Subcutaneous adipose tissue (tissue), 4 donors: ENCODE data around the gene CYTL1. TPM values are rescaled to one million over a fixed set of nuclear protein-coding genes. Genes with fewer than 3 reads are reported as not detected.

Experiments used
- total RNA-seq, 4 donors: library from RNA; depleted of rRNA; stranded (reverse); fragments of >200 nt; gene quantifications; one replicate each; pipeline ENCODE4 v1.1.0, GENCODE V29; 2016
- TF ChIP-seq, protein P1 (sequence below): fragments of 450-650 bp; IDR thresholded peaks from one replicate; pipeline ENCODE4 v1.5.1; 2016; ENCODE audit warnings: low read depth, mild to moderate bottlenecking, control low read depth, antibody characterized with exemption, moderate library complexity

Gene CYTL1
- total RNA-seq, 4 donors from 2014 or later = 0.98 to 2.4 (median 1.2) TPM; not detected in 1

DNA sequence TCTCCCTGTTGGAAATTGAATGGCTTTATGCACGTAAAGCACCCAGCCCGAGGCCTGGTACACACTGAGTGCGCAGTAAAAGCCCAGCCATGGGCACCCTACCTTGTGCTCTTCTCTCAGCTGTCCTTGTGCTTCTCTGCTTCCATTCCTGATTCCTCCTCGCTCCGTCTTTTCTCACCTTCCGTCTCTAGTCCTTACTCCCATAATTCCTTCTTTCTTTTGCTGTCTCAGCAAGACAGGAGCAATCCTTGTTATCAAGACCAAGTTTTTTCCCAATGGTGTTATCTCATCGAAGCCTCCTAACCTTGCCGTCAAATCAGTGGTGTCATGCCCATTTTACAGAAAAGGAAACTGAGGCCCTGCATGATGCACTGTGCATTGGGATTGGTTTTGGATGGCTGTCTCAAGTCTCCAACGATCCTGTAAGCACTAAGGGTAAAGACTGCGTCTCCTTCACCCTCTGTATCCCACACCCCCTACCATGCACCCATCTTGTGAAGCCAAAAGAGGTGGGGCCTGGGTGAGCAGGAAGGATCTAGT is 30.1 kb downstream of the CYTL1 start:
- TF ChIP-seq, protein P1, sequence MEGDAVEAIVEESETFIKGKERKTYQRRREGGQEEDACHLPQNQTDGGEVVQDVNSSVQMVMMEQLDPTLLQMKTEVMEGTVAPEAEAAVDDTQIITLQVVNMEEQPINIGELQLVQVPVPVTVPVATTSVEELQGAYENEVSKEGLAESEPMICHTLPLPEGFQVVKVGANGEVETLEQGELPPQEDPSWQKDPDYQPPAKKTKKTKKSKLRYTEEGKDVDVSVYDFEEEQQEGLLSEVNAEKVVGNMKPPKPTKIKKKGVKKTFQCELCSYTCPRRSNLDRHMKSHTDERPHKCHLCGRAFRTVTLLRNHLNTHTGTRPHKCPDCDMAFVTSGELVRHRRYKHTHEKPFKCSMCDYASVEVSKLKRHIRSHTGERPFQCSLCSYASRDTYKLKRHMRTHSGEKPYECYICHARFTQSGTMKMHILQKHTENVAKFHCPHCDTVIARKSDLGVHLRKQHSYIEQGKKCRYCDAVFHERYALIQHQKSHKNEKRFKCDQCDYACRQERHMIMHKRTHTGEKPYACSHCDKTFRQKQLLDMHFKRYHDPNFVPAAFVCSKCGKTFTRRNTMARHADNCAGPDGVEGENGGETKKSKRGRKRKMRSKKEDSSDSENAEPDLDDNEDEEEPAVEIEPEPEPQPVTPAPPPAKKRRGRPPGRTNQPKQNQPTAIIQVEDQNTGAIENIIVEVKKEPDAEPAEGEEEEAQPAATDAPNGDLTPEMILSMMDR = no peak

DNA sequence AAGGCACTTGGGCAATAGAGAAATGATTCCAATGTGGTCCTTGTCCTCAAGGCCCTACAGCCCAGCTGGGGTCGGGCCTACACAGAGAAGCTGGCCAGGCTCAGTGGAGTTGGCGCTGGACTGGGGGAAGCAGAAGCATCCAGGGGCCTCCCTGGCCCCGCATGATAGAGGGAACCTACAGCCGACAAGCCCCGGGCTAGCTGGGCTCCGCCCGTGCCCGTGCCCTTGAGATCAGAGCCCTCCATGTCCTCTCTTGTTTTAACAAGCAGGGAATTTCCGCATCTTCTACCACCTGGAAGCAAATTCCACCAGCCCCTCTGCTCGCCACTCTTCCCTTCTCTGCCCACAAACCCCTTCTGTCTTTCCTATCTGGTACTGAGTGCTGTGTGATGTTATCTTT is 31.6 kb downstream of the CYTL1 start:
- TF ChIP-seq, protein P1 = no peak

DNA sequence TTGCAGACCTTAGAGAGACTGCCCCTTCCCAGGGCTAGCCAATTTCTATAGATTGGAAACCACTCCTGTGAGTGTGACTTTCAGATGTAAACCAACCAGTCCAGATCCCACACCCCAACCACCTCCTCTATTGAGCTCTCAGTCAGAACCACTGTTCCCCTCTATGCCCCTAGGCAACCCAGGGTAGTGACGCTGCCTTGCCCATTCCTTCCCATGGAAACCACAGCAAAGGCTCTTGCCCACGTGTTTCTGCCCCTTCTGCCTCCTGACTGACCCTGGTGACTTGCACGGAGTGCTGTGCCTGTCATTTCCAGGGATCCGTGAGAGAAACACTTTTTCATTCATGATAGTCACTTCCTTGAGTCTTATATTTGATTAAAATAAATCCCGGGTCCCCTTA is 32.4 kb downstream of the CYTL1 start:
- TF ChIP-seq, protein P1 = no peak

DNA sequence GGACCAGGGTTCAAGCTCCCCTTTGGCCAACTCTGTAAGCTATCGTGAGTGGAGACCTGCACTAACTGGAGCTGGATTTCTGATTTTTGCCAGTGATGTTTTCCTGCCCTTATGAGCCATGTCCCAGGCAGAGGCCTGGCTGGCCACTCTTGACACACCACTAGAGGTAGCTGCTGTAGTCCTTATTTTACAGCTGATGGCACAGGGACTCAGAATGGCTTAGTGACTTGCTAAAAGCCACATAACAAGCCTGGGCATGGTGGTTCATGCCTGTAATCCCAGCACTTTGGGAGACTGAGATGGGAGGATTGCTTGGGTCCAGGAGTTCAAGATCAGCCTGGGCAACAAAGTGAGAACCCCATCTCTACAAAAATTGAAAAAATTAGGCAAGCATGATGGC is 33.4 kb downstream of the CYTL1 start:
- TF ChIP-seq, protein P1 = no peak

DNA sequence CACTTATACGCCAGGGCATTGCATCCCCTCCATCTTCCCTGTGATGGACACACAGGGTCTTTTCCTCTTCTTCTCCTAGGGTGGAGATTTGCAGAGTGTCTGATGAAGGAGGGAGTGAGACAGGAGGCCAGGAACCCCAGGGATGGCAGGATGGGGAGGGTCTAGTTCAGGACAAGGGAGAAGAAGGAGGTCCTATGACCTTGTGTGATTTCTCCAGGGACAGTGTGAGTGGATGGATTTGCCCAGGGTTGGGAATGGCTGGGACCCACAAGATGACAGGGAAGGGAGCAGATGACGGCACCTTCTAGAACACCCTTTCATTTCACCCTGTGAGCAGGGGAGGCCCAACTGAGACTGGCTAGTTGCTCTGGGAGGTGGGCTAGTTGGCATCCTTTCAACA is 34.2 kb downstream of the CYTL1 start:
- TF ChIP-seq, protein P1 = no peak

DNA sequence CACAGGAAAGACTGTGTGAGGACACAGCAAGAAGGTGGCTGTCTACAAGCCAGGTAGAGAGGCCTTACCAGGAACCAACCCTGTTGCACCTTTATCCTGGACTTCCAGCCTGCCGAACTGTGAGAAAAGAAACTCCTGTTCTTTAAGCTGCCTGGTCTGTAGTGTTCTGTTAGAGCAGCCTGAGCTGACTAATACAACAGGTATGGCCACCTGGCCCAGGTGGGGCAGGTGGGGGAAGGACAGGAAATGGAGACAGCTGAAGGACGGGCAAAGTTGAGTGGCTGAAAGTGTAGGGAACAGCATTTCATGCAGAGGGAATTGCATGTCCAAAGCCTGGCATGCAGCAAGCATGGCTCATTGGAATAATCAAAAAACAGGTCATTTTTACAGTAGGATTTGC is 35.1 kb downstream of the CYTL1 start:
- TF ChIP-seq, protein P1 = no peak

DNA sequence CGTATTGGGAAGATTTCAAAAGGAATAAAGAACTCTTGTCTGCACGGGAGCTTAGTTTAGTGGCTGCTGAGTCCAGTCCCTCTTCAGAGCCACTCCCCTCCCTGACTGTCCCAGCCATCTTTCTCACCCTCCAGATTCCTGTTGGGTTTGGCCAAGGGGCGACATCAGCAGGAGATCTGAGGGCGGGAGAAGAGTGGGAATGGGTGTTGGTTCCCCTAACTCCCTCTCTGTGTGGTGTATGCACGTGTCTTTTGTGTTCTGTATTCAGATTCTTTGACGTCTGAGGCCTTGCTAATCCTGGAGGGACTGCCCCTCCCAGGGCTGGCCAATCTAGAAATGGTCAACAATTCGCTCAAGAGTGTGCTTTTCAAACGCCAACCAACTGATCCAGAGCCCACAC is 37.4 kb downstream of the CYTL1 start:
- TF ChIP-seq, protein P1 = no peak

DNA sequence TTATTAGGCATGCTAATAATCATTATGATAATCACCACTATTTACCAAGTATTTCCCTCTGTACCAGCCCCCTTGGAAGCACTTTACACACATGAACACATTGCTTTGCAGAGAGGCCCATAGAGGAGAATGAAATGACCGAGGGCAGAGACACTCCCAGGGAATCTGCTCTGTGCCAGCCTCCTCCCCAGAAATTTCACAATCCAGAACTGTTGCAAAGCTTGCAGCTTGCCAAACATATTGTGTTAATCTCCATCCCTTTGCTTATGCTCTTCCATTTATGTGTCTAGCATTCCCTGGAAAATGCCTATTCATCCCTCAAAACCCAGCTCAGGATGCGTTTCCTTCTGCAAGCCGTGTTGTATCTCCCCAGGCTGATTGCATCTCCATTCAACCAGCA is 37.8 kb downstream of the CYTL1 start:
- TF ChIP-seq, protein P1 = no peak
